PC-9 (cell line): ENCODE data around the gene KLHL35.
"Not testable (repeated sequence)": the region's sequence is repeated elsewhere in the genome, so short reads cannot be mapped to it uniquely, and the experiment has no call there.

Source experiments
- CTCF ChIP-seq: fragments of 200-600 bp; sonication (generic); conservative IDR thresholded peaks from 2 replicates; pipeline ENCODE4 v1.6.1; 2017; ENCODE audit warnings: mixed run types, antibody characterized with exemption, mild to moderate bottlenecking, moderate library complexity
- EZH2 ChIP-seq: fragments of 200-600 bp; sonication (generic); IDR thresholded peaks from 2 replicates; pipeline ENCODE4 v1.8.0; 2017; ENCODE audit warnings: antibody characterized with exemption, low read depth

GRCh38 chr11:75413146-75413545 lies 19.9 kb downstream of the KLHL35 start:
- not testable (repeated sequence) for TF ChIP-seq CTCF, EZH2
